Colon (tissue), 2 donors: ENCODE results near the gene TBXAS1.

Source experiments
- FAIRE-seq: peaks from 2 replicates; lab custom pipeline; 2012; peaks lifted over from hg19 to GRCh38; lab: Jason Lieb, UNC
- donor health status: control.
- donor health status: control.

TBXAS1 gene

DNA sequence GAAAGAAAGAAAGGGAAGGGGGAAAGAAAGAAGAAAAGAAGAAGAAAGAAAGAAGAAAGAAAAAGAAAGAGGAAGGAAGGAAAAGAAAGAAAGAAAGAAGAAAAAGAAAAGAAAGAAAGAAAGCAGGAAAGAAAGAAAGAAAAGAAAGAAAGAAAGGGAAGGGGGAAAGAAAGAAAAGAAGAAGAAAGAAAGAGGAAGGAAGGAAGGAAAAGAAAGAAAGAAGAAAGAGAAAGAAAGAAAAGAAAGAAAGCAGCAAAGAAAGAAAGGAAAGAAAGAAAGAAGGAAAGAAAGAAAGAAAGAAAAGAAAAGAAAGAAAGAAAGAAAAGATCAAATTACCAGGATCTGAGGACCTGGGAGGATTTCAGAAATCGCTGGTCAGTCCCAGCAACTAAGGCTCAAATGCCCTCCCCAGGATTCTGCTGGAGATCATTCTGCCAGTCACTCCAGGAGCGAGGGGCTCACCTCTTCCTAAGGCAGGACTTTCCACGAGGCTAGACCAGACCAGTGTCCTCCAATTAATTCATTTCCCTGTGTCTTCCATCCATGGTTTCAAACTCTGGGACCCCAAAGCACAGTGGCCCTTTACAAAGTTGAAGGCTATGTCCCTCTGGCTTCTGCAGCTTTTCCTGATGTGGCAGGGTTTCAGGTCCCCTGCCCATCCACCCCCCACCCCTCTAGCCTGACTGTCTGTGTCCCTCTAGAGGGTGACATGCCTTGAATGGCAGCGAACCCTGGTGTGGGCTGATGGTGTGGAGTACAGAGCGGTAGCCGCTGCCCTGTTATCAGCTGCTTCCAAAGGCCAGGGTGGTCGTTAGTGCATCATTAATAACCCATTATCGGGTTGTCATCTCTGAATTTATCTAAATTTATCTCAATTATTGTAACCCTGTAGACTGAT lies 155.8 kb downstream of the TBXAS1 start:
- no peak for FAIRE-seq

DNA sequence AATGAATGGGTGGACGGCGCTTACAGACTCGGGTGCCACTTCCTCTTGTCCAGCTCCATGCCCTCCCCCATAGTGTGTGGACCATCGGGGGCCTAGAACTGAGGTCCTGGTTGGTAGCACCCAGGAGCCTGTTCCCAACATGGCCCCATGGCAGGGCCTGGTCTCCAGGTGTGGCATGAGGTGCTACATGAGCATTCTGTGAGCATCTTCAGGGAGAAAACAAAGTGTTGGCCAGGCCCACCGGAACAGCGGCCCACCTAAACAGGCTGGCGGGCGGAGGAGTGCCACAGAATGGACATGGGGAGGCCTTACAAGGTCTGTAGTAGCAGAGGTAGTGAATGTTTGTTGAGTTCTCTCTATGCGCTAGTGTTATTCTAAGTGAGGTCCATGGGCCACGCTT lies 156.7 kb downstream of the TBXAS1 start:
- no peak for FAIRE-seq

DNA sequence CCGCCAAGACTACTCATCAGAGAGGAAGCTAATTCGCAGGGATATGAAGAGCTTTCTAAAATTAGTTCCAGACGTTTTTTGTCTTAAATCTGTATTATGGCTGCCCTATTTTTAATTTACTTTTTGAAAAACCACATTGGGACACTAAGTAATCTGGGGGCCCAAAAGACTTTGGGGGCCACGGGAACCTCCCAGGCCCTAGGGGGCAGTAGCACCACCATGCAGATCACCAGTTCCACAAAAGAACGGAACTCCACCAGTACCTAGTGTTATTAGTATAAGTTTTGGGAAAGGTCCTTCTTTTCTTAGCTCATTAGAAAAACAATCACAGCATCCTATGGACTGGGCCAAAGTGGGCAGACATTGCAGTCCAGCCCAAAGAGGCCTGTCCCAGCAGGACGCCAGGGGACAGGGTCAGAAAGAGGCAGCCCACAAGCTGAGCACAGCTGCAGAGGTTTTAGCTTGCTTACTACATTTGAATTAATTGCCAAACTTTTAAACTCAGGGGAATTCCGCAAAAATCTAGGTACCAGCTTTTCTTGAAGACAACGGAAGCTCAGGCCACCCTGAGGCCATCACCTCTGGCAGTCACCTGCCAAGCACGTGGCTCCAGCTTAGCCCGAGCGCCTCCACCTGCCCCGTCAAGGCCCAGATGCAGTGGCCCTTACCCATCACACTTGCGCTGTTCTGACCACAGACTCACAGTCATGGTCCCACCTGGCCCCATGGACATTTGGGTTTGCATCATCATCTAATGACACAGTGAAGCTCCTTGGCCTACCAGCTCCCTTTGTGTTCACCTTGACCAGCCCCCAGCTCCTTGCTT lies 158.8 kb downstream of the TBXAS1 start:
- no peak for FAIRE-seq

DNA sequence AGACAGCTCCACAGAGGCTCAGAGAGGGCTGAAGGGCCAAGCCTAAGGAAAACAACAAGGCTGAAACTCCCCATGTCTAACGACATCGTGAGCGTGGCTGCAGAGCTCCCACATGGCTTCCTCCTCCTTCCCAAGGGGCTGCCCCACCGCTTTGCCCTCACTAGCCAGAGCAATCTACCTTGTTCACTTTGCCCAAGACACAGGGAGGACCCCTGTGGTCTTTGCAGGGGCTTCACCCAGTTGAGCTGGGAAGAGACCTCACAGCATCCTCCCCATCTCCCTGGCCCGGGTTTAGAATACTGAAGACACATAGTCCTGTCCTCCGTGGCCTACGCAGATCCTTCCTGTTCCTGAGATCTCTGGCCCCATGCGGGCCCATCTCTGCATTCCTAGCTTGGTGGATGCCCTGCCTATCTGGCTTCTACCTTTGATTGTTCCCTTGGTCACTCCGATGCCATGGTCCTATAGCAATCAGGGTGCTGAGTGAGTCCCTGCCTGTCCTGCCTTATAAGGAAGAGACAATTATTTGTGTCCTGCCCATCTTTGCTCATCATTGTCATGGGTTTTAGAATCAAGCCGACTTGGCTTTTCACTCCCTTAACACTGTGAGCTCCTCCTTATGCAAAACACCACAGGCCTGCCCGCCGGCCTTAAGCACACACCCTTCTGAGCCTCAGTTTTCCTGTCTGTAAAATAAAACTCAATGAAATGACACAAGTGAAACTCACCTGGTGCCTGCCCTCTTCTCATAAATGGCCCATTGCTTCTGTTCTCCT lies 160.5 kb downstream of the TBXAS1 start:
- no peak for FAIRE-seq

DNA sequence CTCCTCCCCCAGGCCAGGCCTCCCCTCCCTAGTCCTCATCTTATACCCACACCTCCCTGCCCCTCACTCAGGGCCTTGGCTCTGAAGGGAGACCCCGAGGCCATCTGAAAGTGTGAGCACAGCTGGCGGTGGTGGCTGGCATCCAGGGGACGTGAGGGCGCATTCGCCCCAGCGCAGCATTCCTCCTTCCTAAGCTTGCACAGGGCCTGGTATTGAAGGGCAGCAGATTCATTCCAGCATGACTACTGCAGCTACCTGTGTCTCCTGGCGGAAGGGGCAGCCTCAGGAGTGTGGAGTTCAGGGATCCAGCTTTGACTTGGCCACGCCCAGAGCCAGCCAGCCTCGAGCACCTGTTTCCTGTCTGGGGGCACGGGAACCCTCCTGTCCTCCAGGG lies 161.1 kb downstream of the TBXAS1 start:
- FAIRE-seq: no peak

DNA sequence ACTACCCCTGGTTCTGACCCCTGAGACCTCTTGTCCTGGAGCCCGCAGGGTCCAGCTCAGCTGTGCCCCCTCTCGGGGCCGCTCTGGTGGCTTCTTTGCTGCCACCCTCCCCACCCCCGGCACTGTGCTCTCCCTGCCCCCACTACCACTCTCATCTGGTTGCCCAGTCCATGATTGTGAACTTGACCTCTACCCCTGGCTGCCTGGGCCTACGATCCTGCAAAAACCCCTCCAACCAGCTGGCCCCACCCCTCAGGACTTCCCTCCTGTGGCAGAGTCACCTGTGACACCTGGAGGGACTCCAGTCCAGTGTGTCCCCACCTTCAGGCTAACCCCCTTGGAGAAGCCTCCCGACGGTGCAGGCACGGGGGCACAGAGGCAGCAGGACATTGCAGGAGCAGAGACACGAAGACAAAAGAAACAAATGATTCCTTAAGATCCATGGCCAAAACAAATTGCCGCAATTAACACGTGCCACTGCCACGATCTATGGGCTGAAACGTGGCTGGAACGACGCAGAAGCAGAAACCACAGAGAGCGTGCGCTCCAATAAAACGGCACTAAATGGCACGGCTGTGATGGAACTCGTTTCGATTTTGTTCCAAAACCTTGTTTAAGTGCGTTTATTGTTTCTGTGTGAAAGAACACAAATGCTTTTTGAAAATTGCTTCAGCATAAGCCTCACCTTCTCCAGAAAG lies 161.7 kb downstream of the TBXAS1 start:
- FAIRE-seq: no peak

DNA sequence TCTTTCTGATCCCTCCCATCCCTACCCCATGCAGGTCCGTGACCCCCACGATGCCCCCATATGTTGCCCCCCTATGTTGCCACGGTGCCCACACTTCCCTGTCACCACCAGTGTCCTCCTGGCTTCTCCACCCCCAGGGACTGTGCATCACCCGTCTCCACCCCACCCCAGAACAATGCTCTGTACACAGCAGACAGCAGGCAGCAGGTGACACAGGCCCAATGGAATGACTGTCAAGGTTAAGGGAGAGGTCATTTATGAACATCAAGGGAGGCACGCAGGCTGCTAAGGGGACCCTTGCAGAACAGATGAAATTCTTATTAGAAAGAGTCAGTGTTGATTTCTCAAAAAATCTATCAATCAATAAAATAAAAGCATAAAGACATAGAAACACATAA lies 162.2 kb downstream of the TBXAS1 start:
- FAIRE-seq: no peak

DNA sequence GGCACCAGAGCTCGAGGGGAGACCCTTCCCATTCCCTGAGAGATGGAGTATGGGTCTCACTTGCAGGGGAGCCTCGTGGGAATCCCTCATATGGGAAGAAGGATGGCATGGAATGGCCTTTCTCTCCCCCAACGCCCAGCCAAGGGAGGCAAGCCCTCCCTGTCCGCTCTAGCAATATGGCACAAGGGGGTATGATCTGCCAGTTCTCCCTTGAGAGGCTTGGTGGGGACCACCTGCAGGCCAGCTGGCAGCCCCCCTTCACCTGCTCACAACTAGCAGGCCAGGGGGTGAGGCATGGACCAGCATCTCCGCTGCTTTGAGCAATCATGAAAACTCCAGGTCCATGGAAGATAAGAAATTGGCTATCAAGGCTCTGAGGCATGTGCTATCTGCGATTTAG lies 162.8 kb downstream of the TBXAS1 start:
- FAIRE-seq: no peak

DNA sequence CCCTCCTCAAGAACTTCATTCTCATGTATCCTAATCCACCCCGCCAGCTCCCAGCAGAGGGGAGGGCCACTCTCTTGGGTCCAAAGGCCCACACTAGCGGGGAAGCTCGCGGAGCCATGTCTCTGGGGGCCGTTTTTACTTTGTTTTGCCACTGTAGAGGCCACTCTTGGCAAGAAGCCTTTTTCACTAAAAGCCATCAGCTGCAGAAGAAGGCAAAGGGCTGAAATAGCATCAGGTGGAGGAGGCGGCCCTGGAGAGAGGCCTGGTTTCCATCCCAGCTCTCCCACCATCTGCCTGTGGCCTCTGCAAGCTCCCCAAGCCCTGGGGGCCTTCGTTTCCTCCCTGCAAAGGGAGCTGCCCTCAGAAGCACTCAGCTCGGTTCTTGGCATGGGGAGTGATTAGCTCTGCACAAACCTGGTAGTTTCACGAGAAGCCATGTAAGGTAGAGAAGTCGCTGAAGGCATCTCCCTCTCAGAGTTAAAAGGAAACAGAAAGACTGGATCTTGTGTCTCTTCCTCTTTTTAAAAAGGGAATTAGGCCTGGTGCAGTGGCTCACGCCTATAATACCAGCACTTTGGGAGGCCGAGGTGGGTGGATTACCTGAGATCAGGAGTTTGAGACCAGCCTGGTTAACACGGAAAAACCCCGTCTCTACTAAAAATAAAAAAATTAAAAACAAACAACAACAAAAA lies 163.4 kb downstream of the TBXAS1 start:
- no peak for FAIRE-seq

DNA sequence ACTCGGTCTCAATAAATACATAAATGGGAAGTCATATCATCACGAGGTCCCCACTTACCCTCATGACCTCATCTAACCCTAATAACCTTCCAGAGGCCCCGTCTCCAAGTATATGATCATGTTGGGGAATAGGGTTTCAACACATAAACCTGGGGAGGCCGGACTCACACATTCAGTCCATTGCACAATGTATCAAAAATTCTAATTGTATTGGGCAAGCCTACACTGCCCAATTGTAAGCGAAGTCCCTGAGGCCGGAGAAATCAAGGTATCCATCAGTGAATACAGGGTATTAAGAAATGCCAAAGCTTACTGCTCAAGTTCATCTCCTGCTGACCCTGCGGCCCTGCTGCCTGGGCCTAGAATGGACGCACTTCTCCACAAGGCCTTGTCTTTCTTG lies 164.1 kb downstream of the TBXAS1 start:
- FAIRE-seq: no peak

DNA sequence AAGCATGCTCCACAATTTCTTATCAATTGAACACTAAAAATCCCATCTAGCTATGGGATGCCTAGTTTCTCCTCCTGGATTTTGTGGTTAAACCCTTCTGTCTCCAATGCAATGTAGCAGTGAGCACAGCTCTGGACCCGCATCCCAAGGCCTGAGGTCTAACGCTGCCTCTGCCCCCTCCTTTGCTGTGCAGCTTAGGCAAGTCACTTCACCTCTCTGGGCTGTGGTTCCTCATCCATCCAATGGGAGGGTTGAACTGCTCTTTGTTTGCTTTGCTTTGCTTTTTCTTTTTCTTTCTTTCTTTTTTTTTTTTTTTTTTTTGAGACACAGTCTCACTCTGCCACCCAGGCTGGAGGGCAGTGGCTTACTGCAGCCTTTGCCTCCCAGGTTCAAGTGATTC lies 164.5 kb downstream of the TBXAS1 start:
- FAIRE-seq: no peak

DNA sequence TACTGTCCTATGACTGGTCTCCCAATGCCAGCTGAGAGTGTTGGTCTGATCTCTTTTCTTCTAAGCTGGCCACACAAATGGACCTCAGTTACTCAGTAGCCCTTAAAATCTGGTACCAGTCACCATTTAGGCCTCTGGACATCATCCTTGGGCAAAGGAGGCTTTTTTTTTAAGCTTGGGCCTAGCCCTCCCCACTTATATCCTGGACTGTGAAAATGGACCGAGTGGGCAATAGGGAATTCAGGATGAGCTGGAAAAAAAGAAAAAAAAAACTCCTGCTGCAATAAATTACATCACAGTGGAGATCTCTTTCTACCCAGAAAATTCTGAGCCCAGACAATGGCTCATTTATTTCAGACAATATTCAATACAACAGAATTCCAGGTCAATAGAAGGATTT lies 165.3 kb downstream of the TBXAS1 start:
- FAIRE-seq: no peak

DNA sequence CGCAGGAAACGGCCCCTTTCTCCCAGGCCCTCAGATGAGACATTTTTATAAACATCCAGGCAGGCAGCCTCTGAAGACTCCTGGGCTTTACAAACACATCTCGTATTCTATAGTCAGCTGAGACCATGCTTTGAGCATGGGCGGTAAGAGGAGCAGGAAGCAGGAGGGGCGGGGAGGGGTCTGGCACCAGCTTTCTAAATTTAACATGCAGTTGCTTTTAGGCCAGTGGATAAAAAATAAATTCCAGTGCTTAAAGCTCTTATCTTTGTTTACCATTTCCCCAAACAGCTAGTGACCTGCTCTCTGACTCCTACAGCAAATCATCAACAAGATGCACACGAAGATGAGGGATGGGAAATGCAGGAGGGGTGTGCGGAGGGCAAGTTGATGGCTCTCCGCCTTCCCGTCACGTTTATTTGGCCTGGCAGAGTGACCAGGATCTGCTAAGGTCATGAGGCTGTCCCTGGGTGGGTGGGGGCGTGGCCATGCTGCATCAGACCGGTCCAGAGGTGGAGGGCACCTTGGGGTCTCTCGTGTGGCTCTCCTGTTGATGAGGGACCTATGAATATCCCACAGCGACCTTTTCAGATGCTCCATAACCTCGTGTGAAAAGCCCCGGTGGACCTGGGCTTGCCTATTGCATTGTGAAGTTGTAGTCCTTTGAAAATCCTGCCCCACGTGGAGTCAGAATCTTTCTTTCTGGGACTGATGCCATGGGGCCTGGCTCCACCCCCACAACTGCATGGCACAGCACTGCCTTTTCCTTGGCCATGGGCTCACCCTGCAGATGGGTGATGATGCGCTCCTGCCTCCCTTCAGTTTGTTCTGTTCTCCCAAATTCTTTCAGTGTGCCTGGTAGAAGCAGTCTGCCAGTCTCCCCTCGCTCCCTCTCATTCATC lies 166.2 kb downstream of the TBXAS1 start:
- no peak for FAIRE-seq

DNA sequence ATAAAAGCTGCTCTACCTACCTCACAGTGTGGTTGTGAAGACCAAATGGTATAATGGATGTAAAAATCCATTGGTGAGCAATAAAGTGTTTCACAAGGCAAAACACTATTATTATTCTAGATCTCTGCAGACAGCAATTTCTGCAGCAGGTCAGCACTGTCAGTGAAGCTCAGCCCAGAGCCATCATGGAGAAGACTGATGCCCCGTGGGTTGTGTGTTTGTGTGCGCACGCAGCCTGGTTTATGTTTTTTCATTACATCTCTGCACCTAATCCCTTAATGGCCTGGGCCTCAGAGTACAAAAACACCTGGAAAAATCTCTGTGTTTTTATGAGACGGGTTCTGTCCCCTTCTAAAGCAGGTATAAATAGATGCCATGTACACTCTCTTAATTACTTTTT lies 169.5 kb downstream of the TBXAS1 start:
- no peak for FAIRE-seq

DNA sequence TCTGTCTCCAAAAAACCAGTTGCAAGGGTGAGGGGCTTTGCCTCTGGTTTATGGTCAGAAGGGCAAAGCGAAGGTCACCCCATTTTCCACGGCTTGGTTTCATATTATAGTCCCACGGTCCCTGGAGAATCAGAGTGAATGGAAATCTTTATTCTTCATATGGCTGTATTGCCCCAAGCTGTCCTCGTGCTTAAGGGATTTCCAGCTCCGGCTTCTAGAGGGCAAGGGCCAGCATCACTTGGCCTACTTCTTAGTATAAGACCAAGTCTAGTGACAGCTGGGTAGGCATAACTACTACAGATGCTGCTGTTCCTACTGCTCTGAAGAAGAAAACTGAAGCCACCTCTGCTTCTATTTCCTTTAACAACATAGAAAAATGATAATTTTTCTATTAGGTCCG lies 170.5 kb downstream of the TBXAS1 start:
- no peak for FAIRE-seq

DNA sequence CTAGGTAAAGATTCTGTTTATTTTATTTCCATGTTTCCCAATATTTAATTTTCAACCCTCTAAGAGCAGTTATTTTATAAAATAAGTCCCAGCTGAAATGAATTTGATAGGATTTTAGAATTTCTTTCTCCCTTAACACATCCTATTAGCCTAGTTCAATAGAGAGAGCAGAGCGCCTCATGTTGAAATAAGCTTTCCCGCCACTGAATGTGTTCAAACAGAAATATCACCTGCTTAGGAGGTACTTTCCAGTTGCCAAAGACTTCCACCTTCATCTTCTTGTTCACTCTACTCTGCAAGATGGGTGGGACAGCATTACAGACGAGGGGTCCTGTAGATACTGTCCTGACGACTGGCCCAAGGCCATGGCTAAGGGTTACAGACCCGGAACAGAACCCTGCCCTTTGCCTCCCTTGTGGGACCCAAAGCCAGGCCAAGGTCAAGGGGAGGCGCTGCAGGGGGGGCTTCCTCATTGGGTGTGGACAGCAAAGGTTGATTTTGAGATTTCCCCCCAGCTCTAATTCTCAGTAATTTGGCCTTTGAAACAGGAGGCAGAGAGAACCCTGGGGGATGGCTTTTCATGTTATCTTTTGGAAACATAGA lies 171.7 kb downstream of the TBXAS1 start:
- FAIRE-seq: no peak

DNA sequence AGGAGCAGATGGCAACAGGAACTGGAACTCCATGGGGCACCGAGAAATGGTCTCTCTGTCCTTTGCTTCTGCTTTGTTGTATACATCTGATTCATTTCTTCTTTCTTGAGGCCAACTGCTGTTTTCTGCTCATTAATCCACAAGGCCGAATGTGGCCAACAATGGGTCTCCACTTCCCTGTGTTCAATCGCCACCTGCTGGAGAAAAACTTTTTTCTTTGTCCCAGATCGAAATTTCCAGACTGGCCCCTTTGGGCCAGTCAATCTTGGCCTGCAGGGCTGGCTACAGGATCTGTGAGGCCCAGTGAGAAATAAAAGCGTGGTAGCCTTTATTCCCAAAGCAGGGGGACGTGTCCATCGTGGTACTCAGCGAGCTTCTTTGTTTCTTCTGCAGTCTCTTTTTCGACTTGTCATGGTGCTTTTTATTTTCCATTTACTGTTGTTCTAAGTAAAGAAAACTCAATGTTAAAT lies 174.9 kb downstream of the TBXAS1 start:
- no peak for FAIRE-seq

DNA sequence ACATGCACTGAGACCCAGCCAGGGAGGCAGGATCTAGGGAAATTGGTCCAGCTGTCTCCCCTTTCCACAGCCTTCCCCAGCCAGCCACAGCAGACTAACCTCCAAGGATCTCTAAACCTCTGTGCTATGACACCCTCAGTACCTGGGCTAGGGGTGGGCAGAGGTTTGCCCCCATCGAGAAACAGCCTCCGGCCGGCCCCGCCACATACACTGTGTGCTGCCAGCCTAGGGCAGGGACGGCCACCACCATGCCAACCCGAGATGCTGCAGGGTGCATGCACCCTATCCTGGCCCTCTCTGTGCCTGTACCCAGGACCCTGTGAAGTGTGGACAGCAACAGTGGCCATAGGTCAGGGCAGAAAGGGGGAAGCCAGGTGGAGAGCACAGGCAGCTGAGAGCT lies 175.6 kb downstream of the TBXAS1 start:
- FAIRE-seq: no peak

DNA sequence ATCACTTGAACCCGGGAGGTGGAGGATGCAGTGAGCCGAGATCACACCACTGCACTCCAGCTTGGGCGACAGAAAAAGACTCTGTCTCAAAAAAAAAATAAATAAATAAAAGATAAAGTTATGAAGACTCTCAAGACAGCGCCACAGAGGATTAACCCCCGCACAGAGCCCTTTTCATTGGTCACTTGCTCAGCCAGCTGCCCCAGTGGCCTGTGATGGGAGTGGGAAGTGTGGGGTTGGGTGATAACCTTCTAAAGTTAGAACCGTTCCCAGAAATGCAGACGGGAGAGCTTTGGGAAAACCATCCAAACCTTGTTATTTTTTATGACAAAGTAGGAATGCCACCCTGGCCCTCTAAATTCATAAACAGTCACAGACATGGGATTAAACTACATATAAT lies 176.3 kb downstream of the TBXAS1 start:
- no peak for FAIRE-seq
